GM23338 (cell line): Measurements from ENCODE around the gene IFT52. TPM values are rescaled to one million over a fixed set of nuclear protein-coding genes. Genes with fewer than 3 reads are reported as not detected.

Experiments used
- ATAC-seq: fragments of 200-7000 bp; cut with Tn5 transposase; 3 replicates; pipeline ENCODE4 v1.9.1; 2020
- DNase-seq: peaks from one replicate; pipeline ENCODE4 v3.0.0-alpha.2; 2015; ENCODE audit warnings: low spot score
- H2AFZ ChIP-seq: fragments of 200-600 bp; sonication (generic); 2 replicates; pipeline ENCODE4 v1.8.0; 2016; ENCODE audit warnings: antibody characterized with exemption, mild to moderate bottlenecking, moderate library complexity
- H3F3A ChIP-seq: fragments of 200-600 bp; sonication (generic); replicated peaks from 2 replicates; pipeline ENCODE4 v1.8.0; 2017; ENCODE audit warnings: antibody characterized with exemption, mixed run types, low read depth
- H3K27ac ChIP-seq: fragments of 200-600 bp; sonication (generic); 2 replicates; pipeline ENCODE4 v1.6.1; 2016; ENCODE audit warnings: low read depth
- H3K27me3 ChIP-seq: fragments of 200-600 bp; sonication (generic); 2 replicates; pipeline ENCODE4 v1.8.0; 2016; ENCODE audit warnings: mild to moderate bottlenecking, mixed run types, moderate library complexity; ENCODE audit not compliant: insufficient read depth
- H3K36me3 ChIP-seq: fragments of 200-600 bp; sonication (generic); 2 replicates; pipeline ENCODE4 v1.8.0; 2016; ENCODE audit warnings: mild to moderate bottlenecking; ENCODE audit not compliant: insufficient read depth
- H3K4me1 ChIP-seq: fragments of 200-600 bp; sonication (generic); 2 replicates; pipeline ENCODE4 v1.8.0; 2016; ENCODE audit warnings: mild to moderate bottlenecking, moderate library complexity; ENCODE audit not compliant: insufficient read depth
- H3K4me2 ChIP-seq: fragments of 200-600 bp; sonication (generic); 2 replicates; pipeline ENCODE4 v1.7.1; 2017; ENCODE audit warnings: mixed run types
- H3K4me3 ChIP-seq: fragments of 200-600 bp; sonication (generic); 2 replicates; pipeline ENCODE4 v1.6.1; 2016; ENCODE audit warnings: mixed run types
- H3K79me2 ChIP-seq: fragments of 200-600 bp; sonication (generic); replicated peaks from 2 replicates; pipeline ENCODE4 v1.8.0; 2017; ENCODE audit warnings: mild to moderate bottlenecking; ENCODE audit not compliant: insufficient read depth
- H3K9me2 ChIP-seq: fragments of 200-600 bp; sonication (generic); 2 replicates; pipeline ENCODE4 v1.8.0; 2017; ENCODE audit not compliant: insufficient read depth
- H4K20me1 ChIP-seq: fragments of 200-600 bp; sonication (generic); replicated peaks from 2 replicates; pipeline ENCODE4 v1.8.0; 2017; ENCODE audit warnings: mild to moderate bottlenecking; ENCODE audit not compliant: insufficient read depth
- H3K27ac Mint-ChIP-seq: 2 replicates; pipeline ENCODE4 v1.8.0; 2020; ENCODE audit warnings: inconsistent platforms, mild to moderate bottlenecking, moderate library complexity, mixed read lengths
- H3K27me3 Mint-ChIP-seq: 3 replicates; pipeline ENCODE4 v1.8.0; 2022; ENCODE audit warnings: low read depth, mild to moderate bottlenecking, moderate library complexity, mixed read lengths, inconsistent platforms; ENCODE audit not compliant: insufficient read depth, poor library complexity
- H3K36me3 Mint-ChIP-seq: 3 replicates; pipeline ENCODE4 v1.8.0; 2021; ENCODE audit warnings: low read depth, mild to moderate bottlenecking, inconsistent platforms, moderate library complexity, mixed read lengths
- H3K4me1 Mint-ChIP-seq: 3 replicates; pipeline ENCODE4 v1.8.0; 2020; ENCODE audit warnings: mild to moderate bottlenecking, inconsistent platforms, mixed read lengths
- H3K4me3 Mint-ChIP-seq: 3 replicates; pipeline ENCODE4 v1.8.0; 2021; ENCODE audit warnings: moderate library complexity, mild to moderate bottlenecking, inconsistent platforms, mixed read lengths
- H3K9me3 Mint-ChIP-seq: 3 replicates; pipeline ENCODE4 v1.8.0; 2020; ENCODE audit warnings: moderate library complexity, mild to moderate bottlenecking, inconsistent platforms, mixed read lengths
- CREB1 ChIP-seq: fragments of 250-450 bp; sonication (Bioruptor Pico); IDR thresholded peaks from 2 replicates; pipeline ENCODE4 v1.5.0; 2020; ENCODE audit warnings: low read depth, mild to moderate bottlenecking, moderate library complexity
- EZH2 ChIP-seq: fragments of 200-600 bp; sonication (generic); IDR thresholded peaks from one replicate; pipeline ENCODE4 v1.8.0; 2017; ENCODE audit warnings: antibody characterized with exemption, mild to moderate bottlenecking, low read depth; ENCODE audit not compliant: unreplicated experiment
- EZH2phosphoT487 ChIP-seq: fragments of 200-600 bp; sonication (generic); IDR thresholded peaks from one replicate; pipeline ENCODE4 v1.8.1; 2018; ENCODE audit warnings: antibody characterized with exemption; ENCODE audit not compliant: unreplicated experiment
- JUNB ChIP-seq: IDR thresholded peaks from one replicate; pipeline ENCODE4 v1.6.1; 2016; ENCODE audit warnings: antibody characterized with exemption; ENCODE audit not compliant: unreplicated experiment
- NANOG ChIP-seq: IDR thresholded peaks from 2 replicates; pipeline ENCODE4 v1.6.1; 2016; ENCODE audit warnings: antibody characterized with exemption, borderline replicate concordance
- POLR2AphosphoS5 ChIP-seq: IDR thresholded peaks from 2 replicates; pipeline ENCODE4 v1.6.1; 2016; ENCODE audit warnings: antibody characterized with exemption, low read depth
- STAT1 ChIP-seq: IDR thresholded peaks from one replicate; pipeline ENCODE4 v1.6.1; 2016; ENCODE audit warnings: antibody characterized with exemption; ENCODE audit not compliant: unreplicated experiment
- ZNF114 ChIP-seq: fragments of 250-450 bp; sonication (Bioruptor Pico); IDR thresholded peaks from 2 replicates; pipeline ENCODE4 v1.5.0; 2020; ENCODE audit warnings: mild to moderate bottlenecking, moderate library complexity
- ZNF331 ChIP-seq: fragments of 250-450 bp; sonication (Bioruptor Pico); IDR thresholded peaks from 2 replicates; pipeline ENCODE4 v1.5.0; 2020; ENCODE audit warnings: low read depth, mild to moderate bottlenecking, moderate library complexity
- polyA plus RNA-seq: library from polyadenylated mRNA; unstranded; fragments of >200 nt; fragmentation: Nextera tagmentation; extraction: Ambion mirVana; gene quantifications from 2 replicates; pipeline ENCODE4 v1.2.1, GENCODE V29; 2016
- total RNA-seq: library from RNA; depleted of rRNA; stranded (reverse); fragments of >200 nt; shearing (Covaris generic); gene quantifications from 2 replicates; pipeline ENCODE4 v1.2.3, GENCODE V29; 2014
- TF ChIP-seq, protein P1 (sequence below): fragments of 250-450 bp; sonication (Bioruptor Pico); IDR thresholded peaks from 2 replicates; pipeline ENCODE4 v1.5.0; 2020; ENCODE audit warnings: mild to moderate bottlenecking, moderate library complexity
- TF ChIP-seq, protein P2 (sequence below): IDR thresholded peaks from 2 replicates; pipeline ENCODE4 v1.6.1; 2016; ENCODE audit warnings: antibody characterized with exemption
- TF ChIP-seq, protein P3 (sequence below), 2 experiments: fragments of 200-600 bp in 1 of 2; sonication (generic) in 1 of 2; conservative IDR thresholded peaks; 2 replicates each; pipeline versions ENCODE4 v1.5.1 to v1.6.1; 2016 to 2017; ENCODE audit warnings: antibody characterized with exemption in 2 of 2, low read depth in 2 of 2, mild to moderate bottlenecking in 2 of 2, moderate library complexity in 1 of 2
- TF ChIP-seq, protein P4 (sequence below): IDR thresholded peaks from one replicate; pipeline ENCODE4 v1.6.1; 2018; ENCODE audit warnings: antibody characterized with exemption; ENCODE audit not compliant: unreplicated experiment

The IFT52 gene
- total and polyA plus RNA-seq, 2 experiments from 2014 or later, result 30.4 to 39.8 TPM

DNA sequence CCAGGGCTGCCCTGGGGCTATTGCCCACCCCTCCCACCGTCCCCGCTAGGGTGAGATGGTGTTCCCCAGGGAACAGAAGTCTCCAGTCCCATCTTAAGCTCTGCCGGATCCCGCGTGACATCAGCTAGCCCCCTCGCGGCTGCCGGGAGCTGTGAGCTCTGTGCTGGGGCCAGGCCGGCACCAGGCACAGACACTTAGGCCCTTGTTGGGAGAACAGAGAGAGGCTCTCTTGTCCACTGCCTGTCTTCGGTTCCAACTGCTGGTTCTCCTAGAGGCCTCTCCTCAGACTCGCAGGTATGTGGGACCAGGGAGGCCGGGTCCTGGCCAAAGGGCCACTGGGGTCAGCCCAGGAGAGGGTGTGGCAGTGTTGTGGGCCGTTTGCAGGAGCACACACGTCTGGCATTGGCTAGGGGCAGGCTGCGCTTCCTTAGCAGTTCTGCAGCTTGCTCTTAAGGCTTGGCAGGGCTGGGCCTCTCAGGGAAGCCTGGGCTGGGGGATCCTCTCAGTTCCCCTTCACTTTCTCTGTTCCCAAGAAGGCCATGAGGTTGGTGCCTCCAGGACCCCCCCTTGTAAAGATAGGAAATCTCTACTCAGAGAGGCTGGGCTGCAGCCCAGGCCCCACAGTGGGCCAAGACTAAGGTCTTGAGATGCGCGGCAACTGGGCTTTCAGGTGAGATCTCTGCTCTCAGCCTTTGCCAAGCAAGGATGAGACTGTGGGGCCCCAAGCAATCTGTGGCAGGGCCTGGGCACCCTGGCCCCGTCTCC, 25.6 kb upstream of the IFT52 start:
- Histone ChIP-seq H3K27me3 (no peaks in the 10 kb centered on the region), H3K4me1 (no peaks in the 10 kb centered on the region), H3K27ac (no peak overlapping the region), H3K4me2 (no peak overlapping the region), H4K20me1 (no peaks in the 10 kb centered on the region), H3K79me2 (no peaks in the 10 kb centered on the region), H3K4me3 (no peak overlapping the region), H3K36me3 (no peaks in the 10 kb centered on the region), H3F3A (no peaks in the 10 kb centered on the region), H2AFZ (no peak overlapping the region), H3K9me2 (no peaks in the 10 kb centered on the region)
- peak; percentile 26 for DNase-seq
- Mint-ChIP-seq H3K9me3 (no peaks in the 10 kb centered on the region), H3K36me3 (no peaks in the 10 kb centered on the region), H3K27me3 (peaks cover 3% of the 10 kb centered on the region), H3K27ac (no peak overlapping the region), H3K4me3 (no peak overlapping the region), H3K4me1 (no peaks in the 10 kb centered on the region)
- TF ChIP-seq NANOG, result no peak
- no peak for TF ChIP-seq EZH2
- no peak for TF ChIP-seq POLR2AphosphoS5
- TF ChIP-seq, protein P1, sequence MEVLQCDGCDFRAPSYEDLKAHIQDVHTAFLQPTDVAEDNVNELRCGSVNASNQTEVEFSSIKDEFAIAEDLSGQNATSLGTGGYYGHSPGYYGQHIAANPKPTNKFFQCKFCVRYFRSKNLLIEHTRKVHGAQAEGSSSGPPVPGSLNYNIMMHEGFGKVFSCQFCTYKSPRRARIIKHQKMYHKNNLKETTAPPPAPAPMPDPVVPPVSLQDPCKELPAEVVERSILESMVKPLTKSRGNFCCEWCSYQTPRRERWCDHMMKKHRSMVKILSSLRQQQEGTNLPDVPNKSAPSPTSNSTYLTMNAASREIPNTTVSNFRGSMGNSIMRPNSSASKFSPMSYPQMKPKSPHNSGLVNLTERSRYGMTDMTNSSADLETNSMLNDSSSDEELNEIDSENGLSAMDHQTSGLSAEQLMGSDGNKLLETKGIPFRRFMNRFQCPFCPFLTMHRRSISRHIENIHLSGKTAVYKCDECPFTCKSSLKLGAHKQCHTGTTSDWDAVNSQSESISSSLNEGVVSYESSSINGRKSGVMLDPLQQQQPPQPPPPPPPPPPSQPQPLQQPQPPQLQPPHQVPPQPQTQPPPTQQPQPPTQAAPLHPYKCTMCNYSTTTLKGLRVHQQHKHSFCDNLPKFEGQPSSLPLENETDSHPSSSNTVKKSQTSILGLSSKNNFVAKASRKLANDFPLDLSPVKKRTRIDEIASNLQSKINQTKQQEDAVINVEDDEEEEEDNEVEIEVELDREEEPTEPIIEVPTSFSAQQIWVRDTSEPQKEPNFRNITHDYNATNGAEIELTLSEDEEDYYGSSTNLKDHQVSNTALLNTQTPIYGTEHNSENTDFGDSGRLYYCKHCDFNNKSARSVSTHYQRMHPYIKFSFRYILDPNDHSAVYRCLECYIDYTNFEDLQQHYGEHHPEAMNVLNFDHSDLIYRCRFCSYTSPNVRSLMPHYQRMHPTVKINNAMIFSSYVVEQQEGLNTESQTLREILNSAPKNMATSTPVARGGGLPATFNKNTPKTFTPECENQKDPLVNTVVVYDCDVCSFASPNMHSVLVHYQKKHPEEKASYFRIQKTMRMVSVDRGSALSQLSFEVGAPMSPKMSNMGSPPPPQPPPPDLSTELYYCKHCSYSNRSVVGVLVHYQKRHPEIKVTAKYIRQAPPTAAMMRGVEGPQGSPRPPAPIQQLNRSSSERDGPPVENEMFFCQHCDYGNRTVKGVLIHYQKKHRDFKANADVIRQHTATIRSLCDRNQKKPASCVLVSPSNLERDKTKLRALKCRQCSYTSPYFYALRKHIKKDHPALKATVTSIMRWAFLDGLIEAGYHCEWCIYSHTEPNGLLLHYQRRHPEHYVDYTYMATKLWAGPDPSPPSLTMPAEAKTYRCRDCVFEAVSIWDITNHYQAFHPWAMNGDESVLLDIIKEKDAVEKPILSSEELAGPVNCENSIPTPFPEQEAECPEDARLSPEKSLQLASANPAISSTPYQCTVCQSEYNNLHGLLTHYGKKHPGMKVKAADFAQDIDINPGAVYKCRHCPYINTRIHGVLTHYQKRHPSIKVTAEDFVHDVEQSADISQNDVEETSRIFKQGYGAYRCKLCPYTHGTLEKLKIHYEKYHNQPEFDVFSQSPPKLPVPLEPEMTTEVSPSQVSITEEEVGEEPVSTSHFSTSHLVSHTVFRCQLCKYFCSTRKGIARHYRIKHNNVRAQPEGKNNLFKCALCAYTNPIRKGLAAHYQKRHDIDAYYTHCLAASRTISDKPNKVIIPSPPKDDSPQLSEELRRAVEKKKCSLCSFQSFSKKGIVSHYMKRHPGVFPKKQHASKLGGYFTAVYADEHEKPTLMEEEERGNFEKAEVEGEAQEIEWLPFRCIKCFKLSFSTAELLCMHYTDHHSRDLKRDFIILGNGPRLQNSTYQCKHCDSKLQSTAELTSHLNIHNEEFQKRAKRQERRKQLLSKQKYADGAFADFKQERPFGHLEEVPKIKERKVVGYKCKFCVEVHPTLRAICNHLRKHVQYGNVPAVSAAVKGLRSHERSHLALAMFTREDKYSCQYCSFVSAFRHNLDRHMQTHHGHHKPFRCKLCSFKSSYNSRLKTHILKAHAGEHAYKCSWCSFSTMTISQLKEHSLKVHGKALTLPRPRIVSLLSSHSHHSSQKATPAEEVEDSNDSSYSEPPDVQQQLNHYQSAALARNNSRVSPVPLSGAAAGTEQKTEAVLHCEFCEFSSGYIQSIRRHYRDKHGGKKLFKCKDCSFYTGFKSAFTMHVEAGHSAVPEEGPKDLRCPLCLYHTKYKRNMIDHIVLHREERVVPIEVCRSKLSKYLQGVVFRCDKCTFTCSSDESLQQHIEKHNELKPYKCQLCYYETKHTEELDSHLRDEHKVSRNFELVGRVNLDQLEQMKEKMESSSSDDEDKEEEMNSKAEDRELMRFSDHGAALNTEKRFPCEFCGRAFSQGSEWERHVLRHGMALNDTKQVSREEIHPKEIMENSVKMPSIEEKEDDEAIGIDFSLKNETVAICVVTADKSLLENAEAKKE (CRISPR knock-in tag), result no peak
- TF ChIP-seq STAT1, result no peak
- TF ChIP-seq ZNF331 (CRISPR knock-in tag), result no peak
- TF ChIP-seq, protein P2, sequence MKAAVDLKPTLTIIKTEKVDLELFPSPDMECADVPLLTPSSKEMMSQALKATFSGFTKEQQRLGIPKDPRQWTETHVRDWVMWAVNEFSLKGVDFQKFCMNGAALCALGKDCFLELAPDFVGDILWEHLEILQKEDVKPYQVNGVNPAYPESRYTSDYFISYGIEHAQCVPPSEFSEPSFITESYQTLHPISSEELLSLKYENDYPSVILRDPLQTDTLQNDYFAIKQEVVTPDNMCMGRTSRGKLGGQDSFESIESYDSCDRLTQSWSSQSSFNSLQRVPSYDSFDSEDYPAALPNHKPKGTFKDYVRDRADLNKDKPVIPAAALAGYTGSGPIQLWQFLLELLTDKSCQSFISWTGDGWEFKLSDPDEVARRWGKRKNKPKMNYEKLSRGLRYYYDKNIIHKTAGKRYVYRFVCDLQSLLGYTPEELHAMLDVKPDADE, result no peak
- TF ChIP-seq CREB1, result no peak
- no peak for TF ChIP-seq EZH2phosphoT487
- no peak for TF ChIP-seq ZNF114 (CRISPR knock-in tag)
- TF ChIP-seq, protein P3, sequence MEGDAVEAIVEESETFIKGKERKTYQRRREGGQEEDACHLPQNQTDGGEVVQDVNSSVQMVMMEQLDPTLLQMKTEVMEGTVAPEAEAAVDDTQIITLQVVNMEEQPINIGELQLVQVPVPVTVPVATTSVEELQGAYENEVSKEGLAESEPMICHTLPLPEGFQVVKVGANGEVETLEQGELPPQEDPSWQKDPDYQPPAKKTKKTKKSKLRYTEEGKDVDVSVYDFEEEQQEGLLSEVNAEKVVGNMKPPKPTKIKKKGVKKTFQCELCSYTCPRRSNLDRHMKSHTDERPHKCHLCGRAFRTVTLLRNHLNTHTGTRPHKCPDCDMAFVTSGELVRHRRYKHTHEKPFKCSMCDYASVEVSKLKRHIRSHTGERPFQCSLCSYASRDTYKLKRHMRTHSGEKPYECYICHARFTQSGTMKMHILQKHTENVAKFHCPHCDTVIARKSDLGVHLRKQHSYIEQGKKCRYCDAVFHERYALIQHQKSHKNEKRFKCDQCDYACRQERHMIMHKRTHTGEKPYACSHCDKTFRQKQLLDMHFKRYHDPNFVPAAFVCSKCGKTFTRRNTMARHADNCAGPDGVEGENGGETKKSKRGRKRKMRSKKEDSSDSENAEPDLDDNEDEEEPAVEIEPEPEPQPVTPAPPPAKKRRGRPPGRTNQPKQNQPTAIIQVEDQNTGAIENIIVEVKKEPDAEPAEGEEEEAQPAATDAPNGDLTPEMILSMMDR (conservative IDR thresholded peaks at IDR 0.05; ENCODE audit: low read depth in 2 of 2), result no peak
- TF ChIP-seq, protein P4, sequence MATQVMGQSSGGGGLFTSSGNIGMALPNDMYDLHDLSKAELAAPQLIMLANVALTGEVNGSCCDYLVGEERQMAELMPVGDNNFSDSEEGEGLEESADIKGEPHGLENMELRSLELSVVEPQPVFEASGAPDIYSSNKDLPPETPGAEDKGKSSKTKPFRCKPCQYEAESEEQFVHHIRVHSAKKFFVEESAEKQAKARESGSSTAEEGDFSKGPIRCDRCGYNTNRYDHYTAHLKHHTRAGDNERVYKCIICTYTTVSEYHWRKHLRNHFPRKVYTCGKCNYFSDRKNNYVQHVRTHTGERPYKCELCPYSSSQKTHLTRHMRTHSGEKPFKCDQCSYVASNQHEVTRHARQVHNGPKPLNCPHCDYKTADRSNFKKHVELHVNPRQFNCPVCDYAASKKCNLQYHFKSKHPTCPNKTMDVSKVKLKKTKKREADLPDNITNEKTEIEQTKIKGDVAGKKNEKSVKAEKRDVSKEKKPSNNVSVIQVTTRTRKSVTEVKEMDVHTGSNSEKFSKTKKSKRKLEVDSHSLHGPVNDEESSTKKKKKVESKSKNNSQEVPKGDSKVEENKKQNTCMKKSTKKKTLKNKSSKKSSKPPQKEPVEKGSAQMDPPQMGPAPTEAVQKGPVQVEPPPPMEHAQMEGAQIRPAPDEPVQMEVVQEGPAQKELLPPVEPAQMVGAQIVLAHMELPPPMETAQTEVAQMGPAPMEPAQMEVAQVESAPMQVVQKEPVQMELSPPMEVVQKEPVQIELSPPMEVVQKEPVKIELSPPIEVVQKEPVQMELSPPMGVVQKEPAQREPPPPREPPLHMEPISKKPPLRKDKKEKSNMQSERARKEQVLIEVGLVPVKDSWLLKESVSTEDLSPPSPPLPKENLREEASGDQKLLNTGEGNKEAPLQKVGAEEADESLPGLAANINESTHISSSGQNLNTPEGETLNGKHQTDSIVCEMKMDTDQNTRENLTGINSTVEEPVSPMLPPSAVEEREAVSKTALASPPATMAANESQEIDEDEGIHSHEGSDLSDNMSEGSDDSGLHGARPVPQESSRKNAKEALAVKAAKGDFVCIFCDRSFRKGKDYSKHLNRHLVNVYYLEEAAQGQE, result no peak
- TF ChIP-seq JUNB, result no peak
- ATAC-seq, result peak; percentile 78
